HCT116 (cell line): ENCODE measurements around the gene C16orf95. TPM values are rescaled to one million over a fixed set of nuclear protein-coding genes. Genes with fewer than 3 reads are reported as not detected.

Experiments used
- ATAC-seq: fragments of 200-7000 bp; cut with Tn5 transposase; 2 replicates; pipeline ENCODE4 v1.9.1; 2020; ENCODE audit warnings: mild to moderate bottlenecking, moderate library complexity
- BruUV-seq: library from RNA; stranded (reverse); fragments of 400-500 nt; replicated peaks from 2 replicates; lab custom pipeline; 2021; lab: Mats Ljungman, UMichigan
- CTCF ChIA-PET: fragments of 300-600 bp; sonication (Branson Sonifier 250); formaldehyde crosslinking; loops from one replicate; lab custom pipeline; 2021; ENCODE audit warnings: antibody characterized with exemption; lab: Charles Lee
- POLR2A ChIA-PET: fragments of 300-600, 350-600 bp; sonication (Branson Sonifier 250); formaldehyde crosslinking; loops from one replicate; lab custom pipeline; 2021; ENCODE audit warnings: antibody characterized with exemption; lab: Charles Lee
- RAD21 ChIA-PET, 2 experiments: fragments of 300-600 bp; sonication (Branson Sonifier 250); formaldehyde crosslinking; loops; one replicate each; lab custom pipeline; 2023; ENCODE audit warnings: low total read pairs in 2 of 2; ENCODE audit not compliant: uncharacterized antibody in 2 of 2, unreplicated experiment in 2 of 2, low non-redundant PET in 1 of 2; lab: Charles Lee
- DNase-seq: peaks from one replicate; pipeline ENCODE4 v3.0.0-alpha.2; 2010; ENCODE audit warnings: low read depth, low spot score
- H2AFZ ChIP-seq: fragments of 200-600 bp; shearing (Covaris generic), sonication (generic); 2 replicates; pipeline ENCODE4 v1.6.1; 2017; ENCODE audit warnings: low read depth, mixed run types, mixed read lengths, antibody characterized with exemption, low read length; ENCODE audit not compliant: poor library complexity, severe bottlenecking
- H3K27ac ChIP-seq: 2 replicates; pipeline ENCODE4 v1.5.1; 2012; ENCODE audit warnings: low read depth, low read length
- H3K27me3 ChIP-seq: fragments of 200-600 bp; sonication (generic); 2 replicates; pipeline ENCODE4 v1.6.1; 2016; ENCODE audit warnings: mixed run types, low read length, mixed read lengths; ENCODE audit not compliant: insufficient read depth
- H3K36me3 ChIP-seq, 2 experiments: fragments of 200-500 bp in 1 of 2; fragments of 200-600 bp in 1 of 2; sonication (Bioruptor generic) in 1 of 2; sonication (generic) in 1 of 2; 2 replicates each; pipeline versions ENCODE4 v1.5.1 to v1.6.1; 2014 to 2016; ENCODE audit warnings: low read length in 2 of 2, inconsistent platforms in 1 of 2, mixed read lengths in 1 of 2, mixed run types in 1 of 2; ENCODE audit not compliant: insufficient read depth in 2 of 2, control insufficient read depth in 1 of 2
- H3K4me1 ChIP-seq, 2 experiments: fragments of 200-600 bp in 1 of 2; sonication (generic) in 1 of 2; 2 replicates each; pipeline versions ENCODE4 v1.5.1 to v1.6.1; 2012 to 2017; ENCODE audit warnings: low read length in 2 of 2, inconsistent platforms in 1 of 2, mild to moderate bottlenecking in 1 of 2, mixed read lengths in 1 of 2, mixed run types in 1 of 2, moderate library complexity in 1 of 2; ENCODE audit not compliant: insufficient read depth in 2 of 2, control insufficient read depth in 1 of 2
- H3K4me2 ChIP-seq: fragments of 200-600 bp; sonication (generic); 2 replicates; pipeline ENCODE4 v1.6.1; 2017; ENCODE audit warnings: mixed run types, low read length, mixed read lengths
- H3K4me3 ChIP-seq, 2 experiments: fragments of 200-600 bp in 1 of 2; sonication (generic) in 1 of 2; replicated peaks in 1 of 2; 2 replicates each; pipeline ENCODE4 v1.5.1; 2011 to 2016; ENCODE audit warnings: low read length in 2 of 2, control low read depth in 1 of 2, low read depth in 1 of 2, mild to moderate bottlenecking in 1 of 2, mixed read lengths in 1 of 2, mixed run types in 1 of 2
- H3K79me2 ChIP-seq: fragments of 200-600 bp; sonication (generic); 2 replicates; pipeline ENCODE4 v1.6.1; 2017; ENCODE audit warnings: mild to moderate bottlenecking, mixed run types, low read length, moderate library complexity, mixed read lengths; ENCODE audit not compliant: insufficient read depth
- H3K9ac ChIP-seq: fragments of 200-600 bp; sonication (generic); 2 replicates; pipeline ENCODE4 v1.6.1; 2016; ENCODE audit warnings: low read length, mixed read lengths
- H3K9me2 ChIP-seq: fragments of 200-600 bp; sonication (generic), shearing (Covaris generic); 2 replicates; pipeline ENCODE4 v1.6.1; 2017; ENCODE audit warnings: mixed run types, mild to moderate bottlenecking, moderate library complexity; ENCODE audit not compliant: insufficient read depth
- H3K9me3 ChIP-seq, 2 experiments: fragments of 200-500 bp in 1 of 2; fragments of 200-600 bp in 1 of 2; sonication (Bioruptor generic) in 1 of 2; sonication (generic) in 1 of 2; 2 replicates each; pipeline ENCODE4 v1.6.1; 2014 to 2017; ENCODE audit warnings: low read length in 2 of 2, mixed read lengths in 2 of 2, inconsistent platforms in 1 of 2, low read depth in 1 of 2, mild to moderate bottlenecking in 1 of 2, mixed run types in 1 of 2, moderate library complexity in 1 of 2; ENCODE audit not compliant: control insufficient read depth in 1 of 2, insufficient read depth in 1 of 2
- H4K20me1 ChIP-seq: fragments of 200-600 bp; sonication (generic), shearing (Covaris generic); 2 replicates; pipeline ENCODE4 v1.6.1; 2017; ENCODE audit warnings: mixed run types, mild to moderate bottlenecking, moderate library complexity; ENCODE audit not compliant: insufficient read depth
- CTCF ChIP-seq, 3 experiments: fragments of 200-600 bp in 1 of 3; sonication (generic) in 1 of 3; IDR thresholded peaks in 2 of 3; conservative IDR thresholded peaks in 1 of 3; 2 replicates each; pipeline ENCODE4 v1.5.1; 2012 to 2017; ENCODE audit warnings: low read depth in 2 of 3, low read length in 2 of 3, antibody characterized with exemption in 1 of 3, borderline replicate concordance in 1 of 3, control low read depth in 1 of 3, mild to moderate bottlenecking in 1 of 3, mixed read lengths in 1 of 3, mixed run types in 1 of 3, moderate library complexity in 1 of 3; ENCODE audit not compliant: insufficient read depth in 1 of 3
- EZH2 ChIP-seq: fragments of 200-600 bp; sonication (generic); IDR thresholded peaks from 2 replicates; pipeline ENCODE4 v1.6.1; 2017; ENCODE audit warnings: antibody characterized with exemption, mixed run types
- EZH2phosphoT487 ChIP-seq: fragments of 200-600 bp; IDR thresholded peaks from 2 replicates; pipeline ENCODE4 v1.6.1; 2018; ENCODE audit warnings: antibody characterized with exemption, borderline replicate concordance
- FOSL1 ChIP-seq: IDR thresholded peaks from 2 replicates; pipeline ENCODE4 v1.6.1; 2012; ENCODE audit warnings: low read depth
- JUND ChIP-seq: IDR thresholded peaks from 2 replicates; pipeline ENCODE4 v1.6.1; 2012
- POLR2AphosphoS5 ChIP-seq: IDR thresholded peaks from 2 replicates; pipeline ENCODE4 v1.6.1; 2011; ENCODE audit warnings: mild to moderate bottlenecking, low read depth, low read length, moderate library complexity
- SIN3A ChIP-seq: IDR thresholded peaks from 2 replicates; pipeline ENCODE4 v1.6.1; 2012; ENCODE audit warnings: low read depth
- SP1 ChIP-seq: IDR thresholded peaks from 2 replicates; pipeline ENCODE4 v1.6.1; 2012; ENCODE audit warnings: low read depth
- YY1 ChIP-seq: IDR thresholded peaks from 2 replicates; pipeline ENCODE4 v1.6.1; 2011; ENCODE audit warnings: low read length, low read depth, moderate library complexity, mild to moderate bottlenecking; ENCODE audit not compliant: insufficient replicate concordance; ENCODE audit errors: extremely low read depth
- ZFX ChIP-seq: fragments of 450-650 bp; IDR thresholded peaks from 2 replicates; pipeline ENCODE4 v1.6.1; 2017
- intact Hi-C: fragments of 100-400 bp; cut with micrococcal nuclease; formaldehyde crosslinking; loops from 2 replicates; pipeline ENCODE4 v1.10.0; 2022
- total RNA-seq: library from RNA; stranded (reverse); gene quantifications from one replicate; pipeline ENCODE4 v1.2.1, GENCODE V29; 2021; ENCODE audit not compliant: unreplicated experiment

The C16orf95 gene
- total RNA-seq, 1 experiment from 2014 or later, result 12.2 TPM

DNA sequence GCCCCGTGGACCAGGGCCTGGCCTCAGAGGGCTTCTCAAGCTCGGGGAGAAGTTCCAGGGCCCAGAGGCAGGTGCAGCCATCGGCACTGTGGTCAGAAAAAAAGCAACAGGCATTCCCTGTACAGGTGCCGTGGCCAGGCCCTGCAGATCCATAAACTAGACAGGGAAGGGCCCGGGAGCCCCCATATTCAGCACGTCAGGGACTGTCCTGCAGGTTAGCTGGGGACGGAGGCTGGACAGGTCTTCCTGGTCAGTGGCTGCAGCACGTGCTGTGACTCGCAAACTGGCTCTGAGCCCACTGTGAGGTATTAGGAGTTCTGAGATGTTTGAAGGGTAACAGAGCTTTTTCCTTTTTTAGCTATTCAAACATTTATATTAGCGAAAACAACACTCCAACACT is 15.0 kb upstream of the C16orf95 start:
- no peaks in the 10 kb centered on the region for H4K20me1 ChIP-seq
- ATAC-seq (no peak), DNase-seq (no peak)
- H3K27me3 ChIP-seq, result no peaks in the 10 kb centered on the region
- no TSS peak for BruUV-seq
- H3K36me3 ChIP-seq, result peaks cover 29 to 30% of the 10 kb centered on the region in 2 experiments; a peak in 3 of 4 replicates
- no peak overlapping the region for H2AFZ ChIP-seq
- H3K4me3 ChIP-seq, result no peak overlapping the region
- H3K9ac ChIP-seq, result no peak overlapping the region
- RAD21 ChIA-PET, result interaction anchor here in 1 of 2 experiments (0.7 kb wide), 1 partner anchor 29 kb away, joined by 3 read pairs; no protein-coding TSS in a partner anchor
- TF ChIP-seq ZFX (no peak), POLR2AphosphoS5 (no peak), SP1 (no peak), JUND (no peak)
- H3K27ac ChIP-seq, result no peak overlapping the region
- H3K9me3 ChIP-seq, result no peaks in the 10 kb centered on the region
- intact Hi-C loops, result no loop called here
- no peaks in the 10 kb centered on the region for H3K4me1 ChIP-seq
- no peaks in the 10 kb centered on the region for H3K9me2 ChIP-seq
- no peak overlapping the region for H3K4me2 ChIP-seq
- POLR2A ChIA-PET, result no interaction called here
- H3K79me2 ChIP-seq, result peaks cover 9% of the 10 kb centered on the region; the same call in 1 of the 2 replicates
- CTCF ChIA-PET, result no interaction called here

- Histone ChIP-seq H3K27ac (no peak overlapping the region), H3K4me3 (no peak overlapping the region), H3K4me1 (no peaks in the 10 kb centered on the region), H3K9me3 (no peaks in the 10 kb centered on the region), H3K4me2 (no peak overlapping the region), H3K79me2 (peaks cover 3% of the 10 kb centered on the region; the same call in 1 of the 2 replicates), H4K20me1 (no peaks in the 10 kb centered on the region; the same call in 1 of the 2 replicates), H2AFZ (no peak overlapping the region), H3K9me2 (no peaks in the 10 kb centered on the region), H3K36me3 (peaks cover 25 to 29% of the 10 kb centered on the region in 2 experiments; a peak in 3 of 4 replicates)
- DNase-seq, result no peak
- BruUV-seq, result no TSS peak
- ATAC-seq, result no peak
- ChIA-PET CTCF (no interaction called here), RAD21 (no interaction called here)
- TF ChIP-seq SIN3A (no peak), EZH2phosphoT487 (no peak), CTCF (IDR thresholded peaks at IDR 0.05 in 2 of 3, conservative IDR thresholded peaks at IDR 0.05 in 1 of 3; ENCODE audit: borderline replicate concordance in 1 of 3, insufficient read depth in 1 of 3, low read depth in 2 of 3, low read length in 2 of 3) (no peak), JUND (no peak), SP1 (no peak), ZFX (no peak), YY1 (no peak), FOSL1 (no peak), EZH2 (no peak)
- TF ChIP-seq, all 23 proteins: peak for 0
- POLR2A ChIA-PET, result no interaction called here
- intact Hi-C loops, result no loop called here
- H3K27me3 ChIP-seq, result no peaks in the 10 kb centered on the region
- no peak overlapping the region for H3K9ac ChIP-seq
Measured at GRCh38 chr16:87331241-87331801, 14.1 kb upstream of the C16orf95 start.
